H7 (cell line): ENCODE data around the gene LIN7C. TPM values are rescaled to one million over a fixed set of nuclear protein-coding genes. Genes with fewer than 3 reads are reported as not detected.
A peak's percentile ranks its signal among the peaks of the same experiment; 100 is the strongest.

Experiments
- DNase-seq: peaks from one replicate; pipeline ENCODE4 v3.0.0; 2012
- H3K27me3 ChIP-seq: 2 replicates; pipeline ENCODE4 v1.6.0; 2011; ENCODE audit warnings: mild to moderate bottlenecking, low read length; ENCODE audit not compliant: control insufficient read depth, insufficient read depth
- H3K36me3 ChIP-seq: replicated peaks from 2 replicates; pipeline ENCODE4 v1.5.1; 2011; ENCODE audit warnings: low read length; ENCODE audit not compliant: control insufficient read depth, insufficient read depth
- H3K4me3 ChIP-seq: 2 replicates; pipeline ENCODE4 v1.5.1; 2011; ENCODE audit warnings: low read depth, mild to moderate bottlenecking, control low read depth, low read length, moderate library complexity; ENCODE audit not compliant: insufficient read depth
- total RNA-seq: library from RNA; depleted of rRNA; stranded (reverse); fragments of >200 nt; shearing (Covaris generic); gene quantifications from 2 replicates; pipeline ENCODE4 v1.2.3, GENCODE V29; 2014

The LIN7C gene
- total RNA-seq, 1 experiment from 2014 or later: 36.3 TPM

DNA sequence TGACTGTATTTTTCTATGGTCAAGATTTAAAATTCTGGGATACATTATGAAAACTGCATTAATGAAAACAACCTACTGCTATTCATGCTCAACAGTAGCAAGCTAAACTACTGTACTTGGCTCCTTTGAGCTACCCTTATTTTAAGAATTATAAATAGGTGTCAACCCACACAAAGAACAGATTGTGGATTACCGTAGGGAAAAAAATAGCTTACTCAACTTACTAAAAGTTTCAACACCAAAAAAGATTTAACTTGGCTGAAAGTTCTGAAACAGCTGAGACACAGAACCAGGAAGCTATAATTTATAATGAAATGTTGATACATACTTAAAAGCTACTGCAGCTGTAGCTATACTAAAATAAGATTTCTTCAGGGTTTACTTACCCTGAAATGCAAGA is 10.1 kb downstream of the LIN7C start:
- Histone ChIP-seq H3K27me3 (no peaks in the 10 kb centered on the region), H3K36me3 (peaks cover 9% of the 10 kb centered on the region), H3K4me3 (no peak overlapping the region)
- DNase-seq: no peak

DNA sequence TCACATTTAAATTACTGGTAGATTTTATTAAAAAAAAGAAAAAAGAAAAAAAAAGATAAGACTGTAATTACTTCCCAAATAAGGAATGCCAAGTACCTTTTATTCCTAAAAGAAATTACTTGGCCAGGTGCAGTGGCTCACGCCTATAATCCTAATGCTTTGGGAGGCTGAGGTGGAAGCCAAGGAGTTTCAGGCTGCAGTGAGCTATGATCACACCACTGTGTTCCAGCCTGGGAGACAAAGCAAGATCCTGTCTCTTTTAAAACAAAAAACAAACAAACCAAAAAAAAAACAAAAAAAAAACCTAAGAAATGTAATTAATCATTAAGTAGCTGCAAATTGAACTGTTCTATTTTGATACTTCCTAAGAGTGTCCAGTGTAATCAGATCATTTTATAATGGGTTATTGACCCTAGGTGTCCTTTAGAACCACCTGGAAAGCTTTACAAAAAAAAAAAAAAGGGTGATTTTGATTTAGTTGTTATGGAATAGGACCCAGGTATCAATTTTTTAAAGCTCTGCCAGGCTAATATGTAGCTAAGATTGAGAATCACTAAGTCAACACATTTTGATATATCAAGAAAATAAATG is 10.8 kb downstream of the LIN7C start:
- H3K27me3 ChIP-seq: no peaks in the 10 kb centered on the region
- H3K36me3 ChIP-seq: peaks cover 9% of the 10 kb centered on the region
- no peak for DNase-seq
- H3K4me3 ChIP-seq: no peak overlapping the region

DNA sequence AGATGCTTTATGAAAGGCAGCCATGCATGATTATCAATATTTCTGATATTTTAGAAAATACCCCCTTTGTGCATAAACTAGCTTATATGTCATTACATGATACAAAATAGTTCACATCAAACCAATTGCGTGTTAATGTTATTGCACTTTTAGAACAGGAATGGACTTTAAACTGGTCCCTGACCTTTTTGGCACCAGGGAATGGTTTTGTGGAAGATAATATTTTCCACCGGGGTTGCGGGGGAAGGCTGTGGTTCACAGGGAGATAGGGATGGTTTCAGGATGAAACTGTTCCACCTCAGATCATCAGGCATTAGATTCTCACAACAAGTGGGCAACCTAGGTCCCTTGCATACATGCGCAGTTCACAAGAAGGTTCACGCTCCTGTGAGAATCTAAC is 17.5 kb downstream of the LIN7C start:
- no peaks in the 10 kb centered on the region for H3K27me3 ChIP-seq
- H3K36me3 ChIP-seq: peaks cover 1% of the 10 kb centered on the region; the same call in 1 of the 2 replicates
- H3K4me3 ChIP-seq: no peak overlapping the region
- no peak for DNase-seq

DNA sequence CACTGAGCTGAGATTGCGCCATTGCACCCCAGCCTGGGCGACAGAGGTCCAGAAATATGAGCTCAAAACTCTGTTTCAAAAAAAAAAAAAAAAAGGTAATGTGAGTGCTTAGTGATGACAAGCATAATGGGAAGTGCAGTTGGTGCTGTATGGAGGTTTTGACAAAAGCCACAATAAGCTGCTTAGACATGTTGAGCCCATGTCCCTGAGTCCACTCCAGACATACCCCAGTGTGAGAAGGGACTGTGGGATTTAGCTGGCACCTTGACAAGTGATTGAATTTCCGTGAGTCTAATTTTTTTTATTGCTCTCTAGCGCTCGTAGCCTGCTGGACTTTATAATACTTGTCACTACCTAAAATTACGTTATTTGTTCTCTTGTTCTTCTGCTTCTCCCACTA is 18.9 kb downstream of the LIN7C start:
- Histone ChIP-seq H3K36me3 (peaks cover 1% of the 10 kb centered on the region; the same call in 1 of the 2 replicates), H3K4me3 (no peak overlapping the region), H3K27me3 (no peaks in the 10 kb centered on the region)
- no peak for DNase-seq

DNA sequence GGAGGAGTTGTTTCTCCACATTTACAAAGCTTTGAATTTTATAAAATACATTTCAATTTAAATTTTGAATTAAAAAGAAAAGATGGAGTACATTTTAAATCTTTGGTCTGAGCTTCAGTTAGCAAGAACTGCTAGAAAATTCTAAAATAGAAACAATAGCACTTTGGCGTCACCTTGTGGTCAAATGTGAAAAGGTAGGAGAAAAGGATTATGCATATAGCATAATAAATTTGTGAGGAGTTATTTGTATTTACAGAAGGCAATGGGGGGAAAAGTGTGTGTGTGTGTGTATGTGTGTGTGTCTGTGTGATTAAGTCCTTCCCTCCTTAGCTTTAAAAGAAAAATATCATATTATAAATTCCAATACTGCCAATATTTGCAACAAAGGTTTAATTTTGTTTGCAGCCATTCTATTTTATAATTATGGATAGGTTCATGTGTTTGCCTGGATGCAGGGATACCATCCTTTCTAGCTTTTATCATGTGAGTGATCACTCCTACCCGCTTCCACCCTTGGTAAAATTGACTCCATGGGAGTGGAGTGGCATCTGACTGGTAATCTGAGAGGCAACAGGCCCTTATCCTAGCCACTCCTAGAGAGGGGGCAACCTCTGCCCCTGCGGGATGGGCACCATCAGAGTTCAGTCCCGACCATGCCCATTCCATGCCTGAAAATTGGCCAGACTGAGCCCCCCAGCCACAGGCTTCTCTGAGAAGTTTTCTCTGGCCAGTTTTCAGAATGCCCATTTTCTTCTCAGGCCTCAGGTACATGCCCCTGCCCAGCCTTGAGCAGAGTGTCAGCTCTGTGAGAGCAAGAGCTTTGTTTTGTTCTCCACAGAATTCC is 20.4 kb downstream of the LIN7C start:
- Histone ChIP-seq H3K27me3 (no peaks in the 10 kb centered on the region), H3K4me3 (no peak overlapping the region), H3K36me3 (no peaks in the 10 kb centered on the region)
- peak; percentile 25 for DNase-seq

DNA sequence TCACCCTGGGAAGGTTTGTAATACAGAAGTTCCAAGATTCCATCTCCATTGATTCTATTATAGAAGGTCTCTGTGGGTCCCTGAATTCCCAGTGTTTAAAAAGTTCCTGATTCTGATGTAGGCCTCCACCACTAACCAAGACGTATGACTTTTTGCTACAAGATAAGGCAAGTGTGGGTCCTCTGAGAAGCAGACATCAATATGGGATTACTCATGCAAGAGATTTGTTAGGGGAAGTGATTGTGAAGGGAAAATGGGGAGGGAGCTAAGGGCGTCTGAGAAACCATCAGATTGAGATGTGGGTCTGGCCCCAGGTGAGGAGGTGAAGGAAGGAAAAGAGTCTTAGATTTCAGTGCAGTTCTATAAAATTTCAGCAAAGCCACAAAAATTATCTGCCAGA is 23.8 kb downstream of the LIN7C start:
- Histone ChIP-seq H3K4me3 (no peak overlapping the region), H3K27me3 (no peaks in the 10 kb centered on the region), H3K36me3 (no peaks in the 10 kb centered on the region)
- no peak for DNase-seq

DNA sequence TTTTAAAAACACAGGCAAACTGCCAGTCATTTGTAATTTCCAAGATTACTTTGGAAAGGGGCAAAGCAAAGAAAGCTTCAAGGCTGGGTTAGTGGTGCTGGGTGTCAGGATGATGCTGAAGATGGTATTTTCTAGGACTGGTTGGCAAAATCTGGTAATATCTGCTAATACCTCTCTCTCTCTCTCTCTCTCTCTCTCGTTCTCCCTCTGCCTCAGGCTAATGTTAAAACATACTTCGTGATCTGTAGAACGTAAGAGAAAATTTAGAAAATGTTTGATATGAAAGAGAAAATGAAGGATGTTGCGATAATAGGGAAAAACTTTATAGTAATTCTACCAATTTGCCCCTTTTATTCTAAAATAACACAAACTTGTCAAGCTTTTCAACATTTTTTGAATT is 24.6 kb downstream of the LIN7C start:
- H3K36me3 ChIP-seq: no peaks in the 10 kb centered on the region
- no peak overlapping the region for H3K4me3 ChIP-seq
- H3K27me3 ChIP-seq: no peaks in the 10 kb centered on the region
- DNase-seq: no peak

DNA sequence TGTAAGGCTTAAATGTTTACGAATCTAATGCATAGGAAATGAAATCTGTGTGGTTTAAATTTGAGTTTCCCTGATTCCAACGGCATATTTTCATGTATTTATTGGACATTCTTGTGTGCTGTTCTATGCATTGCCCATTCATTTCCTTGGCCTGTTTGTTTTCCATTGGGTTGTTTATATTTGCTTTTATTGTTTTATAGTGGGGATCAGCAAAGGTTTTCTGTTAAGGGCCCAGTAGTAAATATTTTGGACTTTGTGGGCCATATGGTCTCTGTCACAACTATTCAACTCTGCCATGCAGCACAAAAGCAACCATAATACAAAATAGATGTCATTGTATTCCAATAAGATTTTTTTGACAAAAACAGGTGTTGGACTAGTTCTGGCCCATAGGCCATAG is 28.7 kb downstream of the LIN7C start:
- DNase-seq: no peak
- H3K4me3 ChIP-seq: no peak overlapping the region
- H3K36me3 ChIP-seq: no peaks in the 10 kb centered on the region
- H3K27me3 ChIP-seq: no peaks in the 10 kb centered on the region

DNA sequence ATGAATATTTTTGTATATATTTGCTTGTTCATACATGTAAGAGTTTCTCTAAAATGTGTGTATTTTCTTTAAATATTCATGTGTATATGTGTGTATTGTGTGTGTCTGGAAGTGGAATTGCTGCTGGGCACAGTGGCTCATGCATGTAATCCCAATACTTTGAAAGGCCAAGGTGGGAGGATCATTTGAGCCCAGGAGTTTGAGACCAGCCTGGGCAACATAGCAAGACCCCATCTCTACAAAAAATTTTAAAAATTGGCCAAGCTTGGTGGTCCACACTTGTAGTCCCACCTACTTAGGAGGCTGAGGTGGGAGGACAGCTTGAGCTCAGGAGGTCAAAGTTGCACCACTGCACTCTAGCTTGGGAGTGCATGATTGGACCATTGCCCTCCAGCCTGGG is 29.3 kb downstream of the LIN7C start:
- no peak for DNase-seq
- H3K27me3 ChIP-seq: no peaks in the 10 kb centered on the region
- no peak overlapping the region for H3K4me3 ChIP-seq
- H3K36me3 ChIP-seq: no peaks in the 10 kb centered on the region

DNA sequence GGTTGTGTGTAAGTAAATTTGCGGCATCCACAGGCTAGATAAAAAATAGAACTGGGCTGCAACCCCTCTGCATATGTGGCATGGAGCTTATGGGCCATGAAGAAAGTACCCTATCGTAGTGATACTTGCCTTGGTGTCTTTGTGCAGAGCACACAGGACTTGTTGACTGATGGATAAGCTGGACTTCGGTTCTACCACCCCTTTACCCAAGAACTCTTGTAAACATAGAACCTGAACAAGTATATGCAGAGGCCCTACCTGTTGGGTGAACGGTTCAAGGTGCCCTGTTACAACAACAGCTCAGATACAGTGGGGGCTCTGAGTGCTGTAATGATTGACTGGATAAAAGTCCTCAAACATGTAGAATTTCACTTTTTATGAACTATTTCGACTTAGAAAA is 30.9 kb downstream of the LIN7C start:
- Histone ChIP-seq H3K27me3 (no peaks in the 10 kb centered on the region), H3K36me3 (no peaks in the 10 kb centered on the region), H3K4me3 (no peak overlapping the region)
- no peak for DNase-seq

DNA sequence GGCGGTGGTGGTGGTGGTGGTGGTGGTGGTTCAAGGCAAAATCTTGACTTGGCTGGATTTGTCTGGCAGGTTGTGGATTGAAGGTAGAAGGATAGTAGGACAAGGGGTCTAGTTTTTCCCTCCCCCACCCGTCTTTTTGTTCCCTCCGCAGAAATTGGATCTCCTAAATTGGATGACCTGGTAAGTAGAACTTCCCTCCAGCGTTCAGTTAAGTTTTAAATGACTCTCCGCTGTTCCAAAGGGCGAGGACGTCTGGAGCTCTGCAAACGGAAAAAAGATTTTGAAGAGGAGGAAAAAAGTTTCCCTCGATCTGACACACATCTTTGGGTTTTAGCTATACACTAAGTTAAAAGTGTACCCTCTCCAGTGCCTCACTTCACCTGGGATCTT is 33.6 kb downstream of the LIN7C start:
- no peaks in the 10 kb centered on the region; the same call in 1 of the 2 replicates for H3K36me3 ChIP-seq
- H3K27me3 ChIP-seq: no peaks in the 10 kb centered on the region
- peak overlapping the region; percentile 34 for H3K4me3 ChIP-seq
- DNase-seq: no peak

DNA sequence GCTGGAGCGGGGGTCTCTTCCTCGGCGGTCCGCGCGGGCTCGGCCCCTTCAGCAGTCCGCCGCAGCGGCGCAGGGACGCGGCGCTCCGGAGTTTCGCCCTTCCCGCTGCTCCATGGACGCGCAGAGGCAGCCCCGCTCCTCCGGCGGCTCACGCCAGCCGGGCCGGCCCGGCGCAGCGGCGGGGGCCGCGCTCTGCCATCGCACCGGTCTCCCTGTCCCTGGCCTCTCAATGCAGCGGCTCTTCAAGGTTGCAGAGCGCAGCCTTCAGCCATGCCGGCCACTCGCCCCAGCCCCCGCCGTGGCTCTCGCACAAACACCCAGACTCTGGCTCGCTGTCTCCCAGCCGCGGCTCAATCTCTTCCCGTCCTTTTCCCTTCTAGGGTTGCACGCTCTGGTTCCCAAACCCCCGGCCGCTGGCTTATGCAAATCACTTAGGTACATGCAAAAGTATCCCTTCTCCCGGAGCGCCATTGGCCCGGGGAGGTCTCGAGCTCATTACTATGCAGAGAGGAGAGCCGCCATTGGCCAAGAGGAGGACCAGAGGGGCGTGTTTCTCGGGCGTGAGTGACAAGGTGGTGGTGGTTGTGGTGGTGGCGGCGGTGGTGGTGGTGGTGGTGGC is 34.1 kb downstream of the LIN7C start, which contains the start of gene LGR4:
Gene LGR4 (minus strand): TSS at position 393 of the 619 bp plus-strand sequence. CDS start 488 bp downstream, outside the sequence.
- Histone ChIP-seq H3K4me3 (peak within 1 kb of the TSS; percentile 89), H3K36me3 (no peaks in the 10 kb centered on the region; the same call in 1 of the 2 replicates), H3K27me3 (no peaks in the 10 kb centered on the region)
- DNase-seq: peak; percentile 91

DNA sequence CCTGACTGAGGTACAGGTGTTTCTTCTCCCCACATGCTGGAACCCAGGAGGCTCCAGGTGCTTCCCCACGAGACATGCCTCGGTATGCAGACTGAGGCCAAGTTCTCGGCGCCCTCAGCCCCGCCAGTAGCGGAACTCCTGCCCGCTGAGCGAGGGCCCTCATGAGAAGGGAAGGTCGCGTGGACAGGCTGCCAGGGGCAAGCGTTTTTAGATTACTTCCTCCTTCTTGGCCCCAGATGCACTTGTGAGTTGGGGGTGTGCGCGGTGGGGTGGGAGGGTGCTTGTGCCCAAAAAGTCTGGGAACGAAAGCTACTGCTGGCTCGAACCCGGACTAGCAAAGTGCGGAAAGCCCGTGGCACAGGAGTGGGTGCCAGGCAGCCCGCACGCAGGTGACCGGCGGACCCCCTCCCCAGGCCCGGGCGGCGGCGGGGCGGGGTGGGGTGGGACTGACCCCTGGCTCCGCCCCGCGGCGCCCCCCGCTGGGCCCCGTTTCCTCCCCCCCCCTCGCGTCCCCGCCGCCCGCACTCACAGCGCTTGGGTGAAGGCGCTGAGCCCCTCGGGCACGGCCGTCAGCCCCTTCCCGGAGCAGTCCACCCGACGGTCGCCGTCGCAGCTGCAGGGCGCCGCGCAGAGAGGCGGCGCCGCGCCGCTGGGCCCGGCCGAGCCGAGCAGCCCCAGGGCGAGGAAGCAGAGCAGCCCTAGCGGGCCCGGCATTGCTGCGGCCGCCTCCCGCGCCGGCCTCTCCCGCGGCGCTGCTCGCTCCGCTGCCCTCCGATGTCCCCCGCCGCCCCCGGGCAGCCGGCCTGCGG is 34.8 kb downstream of the LIN7C start:
- no peaks in the 10 kb centered on the region; the same call in 1 of the 2 replicates for H3K36me3 ChIP-seq
- no peaks in the 10 kb centered on the region for H3K27me3 ChIP-seq
- H3K4me3 ChIP-seq: peak overlapping the region; percentile 89
- peak; percentile 91 for DNase-seq

DNA sequence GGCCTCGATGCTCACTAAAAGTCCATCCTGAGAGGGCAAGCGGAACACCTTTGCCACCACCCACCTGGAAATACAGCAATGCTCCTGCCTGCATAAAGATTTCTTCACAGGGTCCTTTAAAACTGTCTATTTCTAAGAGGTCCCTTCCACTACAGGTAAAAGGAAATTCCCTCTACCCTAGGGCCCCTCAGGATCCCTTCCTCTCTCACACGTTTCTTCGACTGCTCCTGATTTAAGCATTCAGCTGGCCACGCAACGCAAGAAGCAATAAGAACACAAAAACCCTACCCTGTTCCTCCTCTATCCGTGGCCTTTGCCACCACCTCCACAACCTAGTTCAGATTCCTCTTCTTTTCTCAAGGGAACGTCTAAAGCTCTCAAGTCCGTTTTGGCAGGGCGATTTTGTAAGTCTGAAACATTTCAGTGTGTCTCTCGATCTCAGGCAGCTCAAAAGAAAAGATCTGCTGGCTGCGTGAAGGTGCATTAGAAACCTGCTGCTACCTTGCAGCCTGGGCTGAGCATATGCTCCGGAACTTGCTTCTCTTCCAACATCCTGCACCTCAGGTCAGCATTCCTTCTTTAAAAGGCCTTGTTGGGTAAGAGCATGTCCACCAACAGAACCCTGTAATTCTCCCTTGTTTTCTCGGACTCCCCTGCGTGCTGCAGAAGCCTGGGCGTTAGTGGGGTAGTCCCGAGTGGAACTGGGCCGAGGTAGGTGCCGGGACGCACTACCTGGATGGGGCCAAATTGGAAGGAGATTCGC is 35.6 kb downstream of the LIN7C start:
- Histone ChIP-seq H3K36me3 (no peaks in the 10 kb centered on the region; the same call in 1 of the 2 replicates), H3K27me3 (no peaks in the 10 kb centered on the region), H3K4me3 (peak overlapping the region; percentile 89)
- DNase-seq: peak; percentile 18
